HG02970 (cell line): Measurements from ENCODE around the gene MYZAP.

Source experiments
- ATAC-seq: cut with Tn5 transposase; IDR thresholded peaks from one replicate; pipeline ENCODE4 v1.9.1; 2021; ENCODE audit warnings: mild to moderate bottlenecking, moderate library complexity, moderate number of reproducible peaks; ENCODE audit not compliant: unreplicated experiment, low FRiP score

Gene MYZAP

GRCh38 chr15:57618325-57618724, 26.6 kb downstream of the MYZAP start:
- ATAC-seq = no peak

- no peak for ATAC-seq
These were observed 28.0 kb downstream of the MYZAP start for GRCh38 chr15:57619746-57620145.

GRCh38 chr15:57624730-57625129, 33.0 kb downstream of the MYZAP start:
- ATAC-seq = no peak

GRCh38 chr15:57625703-57626448, 34.2 kb downstream of the MYZAP start:
- no peak for ATAC-seq

GRCh38 chr15:57626713-57627440, 35.2 kb downstream of the MYZAP start:
- no peak for ATAC-seq

GRCh38 chr15:57631386-57632110, 39.8 kb downstream of the MYZAP start:
- ATAC-seq = no peak

- no peak for ATAC-seq
These were observed 42.6 kb downstream of the MYZAP start for GRCh38 chr15:57634290-57634689.

- no peak for ATAC-seq
These were observed 43.7 kb downstream of the MYZAP start for GRCh38 chr15:57635300-57635909.

GRCh38 chr15:57637846-57638245, 46.1 kb downstream of the MYZAP start:
- ATAC-seq = no peak

- ATAC-seq = no peak
These were observed 47.6 kb downstream of the MYZAP start for GRCh38 chr15:57639306-57639705.

- no peak for ATAC-seq
These were observed 49.4 kb downstream of the MYZAP start for GRCh38 chr15:57640930-57641682.

GRCh38 chr15:57643826-57644225, 52.1 kb downstream of the MYZAP start:
- ATAC-seq = no peak

GRCh38 chr15:57646087-57646486, 54.4 kb downstream of the MYZAP start:
- no peak for ATAC-seq

- no peak for ATAC-seq
These were observed 55.5 kb downstream of the MYZAP start for GRCh38 chr15:57647071-57647790.

- ATAC-seq = no peak
These were observed 56.1 kb downstream of the MYZAP start for GRCh38 chr15:57647791-57648130.

- ATAC-seq = no peak
These were observed 57.4 kb downstream of the MYZAP start for GRCh38 chr15:57649138-57649537.

GRCh38 chr15:57651445-57651844, 59.7 kb downstream of the MYZAP start:
- no peak for ATAC-seq

GRCh38 chr15:57652481-57652880, 60.8 kb downstream of the MYZAP start:
- ATAC-seq = no peak

- no peak for ATAC-seq
These were observed 62.6 kb downstream of the MYZAP start for GRCh38 chr15:57654153-57654852.
